SK-N-SH (cell line): ENCODE measurements around the gene NUAK1. TPM values are rescaled to one million over a fixed set of nuclear protein-coding genes. Genes with fewer than 3 reads are reported as not detected.

Source experiments
- CTCF ChIA-PET: fragments of 300-600, 350-600 bp; formaldehyde crosslinking; extraction: SDS; loops from one replicate; lab custom pipeline; 2021; lab: Yijun Ruan, JAX
- POLR2A ChIA-PET: fragments of 350-600 bp; sonication (Branson Sonifier 250); formaldehyde crosslinking; extraction: SDS; loops from one replicate; lab custom pipeline; 2020; ENCODE audit warnings: antibody characterized with exemption, inconsistent platforms; lab: Yijun Ruan, JAX
- DNase-seq: peaks from one replicate; pipeline ENCODE4 v3.0.0; 2012
- H2AFZ ChIP-seq: fragments of 200-600 bp; sonication (generic); 2 replicates; pipeline ENCODE4 v1.8.1; 2016; ENCODE audit warnings: antibody characterized with exemption, mild to moderate bottlenecking, low read depth
- H3F3A ChIP-seq: fragments of 200-600 bp; sonication (generic); replicated peaks from 2 replicates; pipeline ENCODE3; 2016; ENCODE audit warnings: antibody characterized with exemption, mild to moderate bottlenecking; ENCODE audit not compliant: insufficient read depth
- H3K27ac ChIP-seq, 2 experiments: fragments of 200-500 bp in 1 of 2; fragments of 200-600 bp in 1 of 2; sonication (Bioruptor generic) in 1 of 2; sonication (generic), shearing (Covaris generic) in 1 of 2; 2 replicates each; pipeline versions ENCODE4 v1.5.1 to v1.6.1; 2014 to 2016; ENCODE audit warnings: low read depth in 2 of 2, inconsistent platforms in 1 of 2, low read length in 1 of 2, mild to moderate bottlenecking in 1 of 2, mixed read lengths in 1 of 2
- H3K27me3 ChIP-seq: fragments of 200-600 bp; sonication (generic), shearing (Covaris generic); 2 replicates; pipeline ENCODE4 v1.6.1; 2016; ENCODE audit warnings: mixed run types; ENCODE audit not compliant: insufficient read depth
- H3K36me3 ChIP-seq, 2 experiments: fragments of 200-500 bp in 1 of 2; fragments of 200-600 bp in 1 of 2; sonication (Bioruptor generic) in 1 of 2; sonication (generic) in 1 of 2; replicated peaks in 1 of 2; 2 replicates each; pipeline versions ENCODE3 to v1.5.1; 2014 to 2016; ENCODE audit warnings: low read length in 1 of 2, mild to moderate bottlenecking in 1 of 2; ENCODE audit not compliant: insufficient read depth in 2 of 2, control insufficient read depth in 1 of 2
- H3K4me1 ChIP-seq, 2 experiments: fragments of 200-500 bp in 1 of 2; fragments of 200-600 bp in 1 of 2; sonication (Bioruptor generic) in 1 of 2; sonication (generic), shearing (Covaris generic) in 1 of 2; 2 replicates each; pipeline versions ENCODE4 v1.5.1 to v1.6.1; 2014 to 2016; ENCODE audit warnings: low read depth in 1 of 2, low read length in 1 of 2, mixed run types in 1 of 2; ENCODE audit not compliant: insufficient read depth in 2 of 2, control insufficient read depth in 1 of 2
- H3K4me2 ChIP-seq: fragments of 200-600 bp; sonication (generic), shearing (Covaris generic); 2 replicates; pipeline ENCODE4 v1.6.1; 2017; ENCODE audit warnings: mixed run types
- H3K4me3 ChIP-seq, 2 experiments: fragments of 200-500 bp in 1 of 2; fragments of 200-600 bp in 1 of 2; sonication (Bioruptor generic) in 1 of 2; sonication (generic), shearing (Covaris generic) in 1 of 2; 2 replicates each; pipeline versions ENCODE4 v1.5.1 to v1.8.1; 2014 to 2016; ENCODE audit warnings: low read depth in 2 of 2, inconsistent platforms in 1 of 2, low read length in 1 of 2, mild to moderate bottlenecking in 1 of 2, mixed read lengths in 1 of 2, moderate library complexity in 1 of 2
- H3K79me2 ChIP-seq: fragments of 200-600 bp; sonication (generic); 2 replicates; pipeline ENCODE4 v1.8.1; 2017; ENCODE audit warnings: mild to moderate bottlenecking; ENCODE audit not compliant: insufficient read depth
- H3K9ac ChIP-seq: fragments of 200-600 bp; sonication (generic); 2 replicates; pipeline ENCODE4 v1.6.1; 2017; ENCODE audit warnings: mixed run types
- H3K9me2 ChIP-seq: fragments of 200-600 bp; sonication (generic); 2 replicates; pipeline ENCODE4 v1.6.1; 2017; ENCODE audit warnings: mixed run types
- H3K9me3 ChIP-seq: fragments of 200-600 bp; sonication (generic); 2 replicates; pipeline ENCODE4 v1.6.1; 2017; ENCODE audit warnings: mixed run types, mild to moderate bottlenecking, moderate library complexity
- H4K20me1 ChIP-seq: fragments of 200-600 bp; sonication (generic); 2 replicates; pipeline ENCODE4 v1.6.1; 2017; ENCODE audit warnings: mild to moderate bottlenecking, mixed run types; ENCODE audit not compliant: insufficient read depth
- CHD2 ChIP-seq: fragments of 150-350 bp; IDR thresholded peaks from 2 replicates; pipeline ENCODE4 v1.6.1; 2018; ENCODE audit warnings: low read length; ENCODE audit not compliant: partially characterized antibody
- CTCF ChIP-seq: fragments of 200-600 bp; sonication (generic); IDR thresholded peaks from 2 replicates; pipeline ENCODE4 v1.6.1; 2017; ENCODE audit warnings: antibody characterized with exemption, mild to moderate bottlenecking, moderate library complexity
- ELF1 ChIP-seq: IDR thresholded peaks from 2 replicates; pipeline ENCODE4 v1.4.0; 2012
- EZH2phosphoT487 ChIP-seq: fragments of 200-600 bp; sonication (generic); IDR thresholded peaks from 2 replicates; pipeline ENCODE4 v1.6.1; 2017; ENCODE audit warnings: low read depth, mixed run types, mild to moderate bottlenecking, antibody characterized with exemption, moderate library complexity, borderline replicate concordance
- FOSL2 ChIP-seq: IDR thresholded peaks from 2 replicates; pipeline ENCODE4 v1.4.0; 2012; ENCODE audit warnings: low read depth, mild to moderate bottlenecking, moderate library complexity, borderline replicate concordance
- FOXJ3 ChIP-seq: sonication (generic); formaldehyde crosslinking; IDR thresholded peaks from 2 replicates; pipeline ENCODE4 v1.5.1; 2020; ENCODE audit warnings: mild to moderate bottlenecking, missing genetic modification reagents
- FOXM1 ChIP-seq: IDR thresholded peaks from 2 replicates; pipeline ENCODE4 v1.4.0; 2012; ENCODE audit warnings: low read depth, mild to moderate bottlenecking
- GABPA ChIP-seq: IDR thresholded peaks from 2 replicates; pipeline ENCODE4 v1.4.0; 2012; ENCODE audit warnings: low read depth, mild to moderate bottlenecking
- GATA2 ChIP-seq: sonication (generic); formaldehyde crosslinking; IDR thresholded peaks from 2 replicates; pipeline ENCODE4 v1.5.0; 2020; ENCODE audit warnings: mild to moderate bottlenecking, missing genetic modification reagents
- JUND ChIP-seq: IDR thresholded peaks from 2 replicates; pipeline ENCODE4 v1.4.0; 2012
- MEF2A ChIP-seq: IDR thresholded peaks from 2 replicates; pipeline ENCODE4 v1.4.0; 2012; ENCODE audit warnings: low read depth, borderline replicate concordance
- MXI1 ChIP-seq: IDR thresholded peaks from 2 replicates; pipeline ENCODE4 v1.6.1; 2012; ENCODE audit warnings: mild to moderate bottlenecking, low read depth, low read length, improper control_type of control experiment
- NFIC ChIP-seq: IDR thresholded peaks from 2 replicates; pipeline ENCODE4 v1.4.0; 2012; ENCODE audit warnings: borderline replicate concordance
- PBX3 ChIP-seq: IDR thresholded peaks from 2 replicates; pipeline ENCODE4; 2012
- POLR2AphosphoS5 ChIP-seq: IDR thresholded peaks from 2 replicates; pipeline ENCODE4 v1.6.1; 2012; ENCODE audit warnings: low read depth, low read length
- RAD21 ChIP-seq: IDR thresholded peaks from 2 replicates; pipeline ENCODE4 v1.6.1; 2012; ENCODE audit warnings: mild to moderate bottlenecking, low read length
- REST ChIP-seq: IDR thresholded peaks from 2 replicates; pipeline ENCODE4 v1.6.1; 2012; ENCODE audit warnings: mild to moderate bottlenecking, low read depth, low read length, moderate library complexity
- RFX5 ChIP-seq: IDR thresholded peaks from 2 replicates; pipeline ENCODE4 v1.6.1; 2012; ENCODE audit warnings: mild to moderate bottlenecking, improper control_type of control experiment, low read length
- SMC3 ChIP-seq: IDR thresholded peaks from 2 replicates; pipeline ENCODE4 v1.6.1; 2012; ENCODE audit warnings: low read depth, low read length, improper control_type of control experiment
- TAF1 ChIP-seq: IDR thresholded peaks from 2 replicates; pipeline ENCODE4 v1.6.1; 2012; ENCODE audit warnings: low read depth, mild to moderate bottlenecking, low read length, moderate library complexity, borderline replicate concordance
- TCF12 ChIP-seq: IDR thresholded peaks from 2 replicates; pipeline ENCODE4 v1.4.0; 2012
- TEAD4 ChIP-seq: IDR thresholded peaks from 2 replicates; pipeline ENCODE4 v1.4.0; 2012; ENCODE audit warnings: mild to moderate bottlenecking, borderline replicate concordance; ENCODE audit not compliant: insufficient read depth
- USF1 ChIP-seq: IDR thresholded peaks from 2 replicates; pipeline ENCODE4 v1.4.0; 2012; ENCODE audit warnings: low read depth, borderline replicate concordance
- USF2 ChIP-seq: fragments of 150-350 bp; IDR thresholded peaks from 2 replicates; pipeline ENCODE4 v1.6.1; 2017; ENCODE audit warnings: antibody characterized with exemption, low read length, low read depth, borderline replicate concordance
- YY1 ChIP-seq: IDR thresholded peaks from 2 replicates; pipeline ENCODE4 v1.4.0; 2012; ENCODE audit warnings: low read depth, mild to moderate bottlenecking
- WGBS: methylation state at CpG from one replicate; pipeline ENCODE4 v1.1.6; 2017; ENCODE audit warnings: low lambda C conversion rate; 5-methylcytosine and 5-hydroxymethylcytosine counted together
- polyA plus RNA-seq, 3 experiments: library from polyadenylated mRNA; depleted of rRNA; stranded (reverse); fragments of >200 nt; gene quantifications; 2 replicates each; pipeline ENCODE4 v1.2.3, GENCODE V29; 2012

Gene NUAK1
- polyA plus RNA-seq, 1 of the 3 experiments (the other 2 are of a cell fraction) = 8.1 TPM

- Histone ChIP-seq H3K4me3 (no peak overlapping the region), H3K27ac (peak overlapping the region; percentile 64 to 71; a peak in 3 of 4 replicates), H3K9ac (peak overlapping the region; percentile 27; the same call in 1 of the 2 replicates), H3K9me2 (no peaks in the 10 kb centered on the region), H3K79me2 (peaks cover 75% of the 10 kb centered on the region), H2AFZ (no peak overlapping the region), H3K4me1 (peaks cover 3 to 19% of the 10 kb centered on the region in 2 experiments; a peak in 2 of 4 replicates), H3K9me3 (no peaks in the 10 kb centered on the region), H3K4me2 (peak overlapping the region; percentile 53), H4K20me1 (no peaks in the 10 kb centered on the region; the same call in 1 of the 2 replicates), H3F3A (peaks cover 13% of the 10 kb centered on the region), H3K36me3 (peaks cover 12 to 68% of the 10 kb centered on the region in 2 experiments), H3K27me3 (no peaks in the 10 kb centered on the region)
- ChIA-PET CTCF (interaction anchor here (0.8 to 1.2 kb wide), 2 partner anchors 12 to 30 kb away, joined by 3 read pairs; no protein-coding TSS in a partner anchor), POLR2A (no interaction called here)
- WGBS = 36% methylated on average over 11 of the region's 11 CpGs
- DNase-seq = peak; percentile 17
- TF ChIP-seq PBX3 (peak; percentile 95), USF2 (no peak), USF1 (no peak), RFX5 (no peak), SMC3 (no peak), CHD2 (no peak), REST (0 out of 2 replicates have a peak, but pooled peaks have one; percentile 16), JUND (peak; percentile 17), GABPA (no peak), TAF1 (no peak), TEAD4 (peak; percentile 71), MXI1 (no peak), GATA2 (CRISPR knock-in tag) (0 out of 2 replicates have a peak, but pooled peaks have one; percentile 21), TCF12 (peak; percentile 79), YY1 (0 out of 2 replicates have a peak, but pooled peaks have one; percentile 17), FOSL2 (0 out of 2 replicates have a peak, but pooled peaks have one; percentile 55), RAD21 (no peak), NFIC (peak; percentile 40; the same call in 1 of the 2 replicates), CTCF (no peak), FOXJ3 (CRISPR knock-in tag) (no peak), FOXM1 (peak; percentile 54; the same call in 1 of the 2 replicates), EZH2phosphoT487 (no peak), ELF1 (peak; percentile 23; the same call in 1 of the 2 replicates), MEF2A (no peak), POLR2AphosphoS5 (no peak; the same call in 1 of the 2 replicates)
Observed at GRCh38 chr12:106074706-106075392, 63.9 kb downstream of the NUAK1 start.
